Sigmoid colon (tissue), 7 donors: ENCODE data around the gene PLTP. TPM values are rescaled to one million over a fixed set of nuclear protein-coding genes. Genes with fewer than 3 reads are reported as not detected.

ENCODE experiments used
- DNase-seq: peaks from one replicate; pipeline ENCODE4 v3.0.0-alpha.2; 2019
- H3K27ac ChIP-seq, 4 donors: fragments of 200-600 bp; sonication (generic); one replicate each; pipeline ENCODE4 v1.5.1; 2016 to 2019; ENCODE audit warnings: mild to moderate bottlenecking in 1 of 4
- H3K27me3 ChIP-seq, 3 donors: fragments of 200-600 bp; sonication (generic); one replicate each; pipeline ENCODE4 v1.5.1; 2019; ENCODE audit warnings: mild to moderate bottlenecking in 1 of 3
- H3K36me3 ChIP-seq, 4 donors: fragments of 200-600 bp; sonication (generic); one replicate each; pipeline ENCODE4 v1.5.1; 2016 to 2019
- H3K4me1 ChIP-seq, 4 donors: fragments of 200-600 bp; sonication (generic); one replicate each; pipeline ENCODE4 v1.5.1; 2017 to 2019
- H3K4me3 ChIP-seq, 4 donors: fragments of 200-600 bp; sonication (generic); one replicate each; pipeline ENCODE4 v1.5.1; 2017 to 2019; ENCODE audit warnings: mild to moderate bottlenecking in 2 of 4, moderate library complexity in 1 of 4
- H3K9me3 ChIP-seq, 4 donors: fragments of 200-600 bp in 3 of 4; sonication (generic) in 3 of 4; one replicate each; pipeline versions ENCODE4 v1.5.1 to v1.6.1; 2013 to 2019
- CTCF ChIP-seq, 4 experiments: fragments of 450-650 bp in 3 of 4; fragments of 200-600 bp in 1 of 4; IDR thresholded peaks; one replicate each; pipeline ENCODE4 v1.5.1; 2016 to 2019; ENCODE audit warnings: antibody characterized with exemption in 4 of 4, mild to moderate bottlenecking in 3 of 4, moderate library complexity in 2 of 4
- EP300 ChIP-seq, 4 donors: sonication (generic); formaldehyde crosslinking; IDR thresholded peaks; one replicate each; pipeline ENCODE4 v1.6.1; 2017; ENCODE audit warnings: antibody characterized with exemption in 4 of 4
- POLR2A ChIP-seq, 2 donors: fragments of 450-650 bp; IDR thresholded peaks; one replicate each; pipeline ENCODE4 v1.6.1; 2016; ENCODE audit warnings: antibody characterized with exemption in 2 of 2, mild to moderate bottlenecking in 2 of 2, moderate library complexity in 2 of 2
- POLR2AphosphoS5 ChIP-seq, 4 donors: sonication (generic); formaldehyde crosslinking; IDR thresholded peaks; one replicate each; pipeline ENCODE4 v1.6.1; 2017; ENCODE audit warnings: antibody characterized with exemption in 4 of 4
- WGBS, 2 donors: extraction: QIAGEN DNeasy Blood & Tissue Kit; methylation state at CpG; one replicate each; pipeline ENCODE4 v1.1.7; 2013; 5-methylcytosine and 5-hydroxymethylcytosine counted together
- intact Hi-C: fragments of 100-400 bp; cut with DNase I; formaldehyde crosslinking; loops from one replicate; pipeline ENCODE4 v1.15.1; 2023
- polyA plus RNA-seq, 3 donors: library from polyadenylated mRNA; stranded (reverse); fragments of 200-250 nt; gene quantifications; one replicate each; pipeline ENCODE4 v1.2.3, GENCODE V29; 2013
- total RNA-seq, 4 donors: library from RNA; depleted of rRNA; stranded (reverse); fragments of >200 nt; gene quantifications; one replicate each; pipeline ENCODE4 v1.1.0, GENCODE V29; 2016
- donor health status: healthy with polysubstance abuse.
- donor health status: Bipolar disorder and iron deficiency.
- donor health status: healthy.

The PLTP gene
- total and polyA plus RNA-seq, 7 donors: 36.6 to 296 (median 68.7) TPM

GRCh38 chr20:45853484-45853883, 58.5 kb downstream of the PLTP start:
- TF ChIP-seq CTCF (IDR thresholded peaks at IDR 0.05): no peak
- no peak for TF ChIP-seq POLR2A (IDR thresholded peaks at IDR 0.05)
- TF ChIP-seq EP300 (IDR thresholded peaks at IDR 0.05): no peak
- TF ChIP-seq POLR2AphosphoS5 (IDR thresholded peaks at IDR 0.05): no peak
- H3K4me3 ChIP-seq: no peak overlapping the region
- no peaks in the 10 kb centered on the region for H3K27me3 ChIP-seq
- H3K36me3 ChIP-seq: peaks cover 0 to 30% (median 3%) of the 10 kb centered on the region in 4 donors
- 71 to 86% methylated on average over 2 of the region's 2 CpGs for WGBS, 2 donors
- no peak for DNase-seq
- peaks cover 0 to 38% (median 30%) of the 10 kb centered on the region in 4 donors for H3K4me1 ChIP-seq
- no peaks in the 10 kb centered on the region for H3K9me3 ChIP-seq
- intact Hi-C loops: no loop called here
- no peak overlapping the region for H3K27ac ChIP-seq

DNA sequence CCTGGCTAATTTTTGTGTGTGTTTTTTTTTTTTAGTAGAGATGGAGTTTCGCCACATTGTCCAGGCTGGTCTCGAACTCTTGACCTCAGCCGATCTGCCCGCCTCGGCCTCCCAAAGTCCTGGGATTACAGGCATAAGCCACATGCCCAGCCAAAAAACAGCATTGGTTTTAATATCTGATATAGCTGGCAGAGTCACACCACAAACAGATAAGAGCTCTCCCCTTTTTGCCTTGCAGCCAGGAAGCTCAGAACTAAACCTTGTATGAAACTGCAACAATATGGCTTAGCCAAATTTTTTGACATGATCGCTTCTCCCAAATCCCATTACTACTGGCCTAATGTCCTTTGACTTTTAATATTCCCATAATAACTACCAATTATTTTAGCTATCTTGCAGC, 59.6 kb downstream of the PLTP start:
- H3K9me3 ChIP-seq: no peaks in the 10 kb centered on the region
- peaks cover 0 to 28% (median 21%) of the 10 kb centered on the region in 4 donors for H3K4me1 ChIP-seq
- intact Hi-C loops: no loop called here
- H3K36me3 ChIP-seq: peaks cover 3 to 41% (median 9%) of the 10 kb centered on the region in 4 donors
- H3K27ac ChIP-seq: no peak overlapping the region
- no peaks in the 10 kb centered on the region for H3K27me3 ChIP-seq
- no peak for DNase-seq
- H3K4me3 ChIP-seq: no peak overlapping the region
- TF ChIP-seq POLR2A (IDR thresholded peaks at IDR 0.05): no peak
- TF ChIP-seq CTCF (IDR thresholded peaks at IDR 0.05): no peak
- no peak for TF ChIP-seq EP300 (IDR thresholded peaks at IDR 0.05)
- TF ChIP-seq POLR2AphosphoS5 (IDR thresholded peaks at IDR 0.05): no peak
- 96 to 97% methylated on average over 6 of the region's 6 CpGs for WGBS, 2 donors

DNA sequence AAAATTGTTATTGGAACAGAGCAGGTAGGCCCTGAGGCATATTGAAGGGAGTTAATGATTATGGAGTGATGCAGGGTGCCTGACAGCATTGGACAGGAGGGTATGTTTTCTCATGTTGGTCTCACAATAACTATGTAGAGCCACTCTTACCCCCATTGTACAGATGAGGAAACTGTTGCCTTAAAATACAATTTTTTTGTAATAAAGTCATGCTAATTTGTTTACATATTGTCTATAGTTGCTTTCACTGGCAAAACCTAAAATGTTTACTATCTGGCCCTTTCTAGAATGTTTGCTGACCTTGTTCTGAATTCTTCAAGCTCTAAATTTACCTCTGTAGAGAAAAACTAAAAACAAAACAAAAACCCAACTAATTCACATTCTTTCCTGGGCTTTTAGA, 60.5 kb downstream of the PLTP start:
- H3K4me3 ChIP-seq: no peak overlapping the region
- H3K36me3 ChIP-seq: peaks cover 3 to 50% (median 9%) of the 10 kb centered on the region in 4 donors
- TF ChIP-seq POLR2A (IDR thresholded peaks at IDR 0.05) (no peak), POLR2AphosphoS5 (IDR thresholded peaks at IDR 0.05) (no peak), EP300 (IDR thresholded peaks at IDR 0.05) (no peak), CTCF (IDR thresholded peaks at IDR 0.05) (no peak)
- H3K4me1 ChIP-seq: peaks cover 0 to 25% (median 19%) of the 10 kb centered on the region in 4 donors
- intact Hi-C loops: no loop called here
- no peaks in the 10 kb centered on the region for H3K27me3 ChIP-seq
- no peak overlapping the region for H3K27ac ChIP-seq
- H3K9me3 ChIP-seq: no peaks in the 10 kb centered on the region
- DNase-seq: no peak

DNA sequence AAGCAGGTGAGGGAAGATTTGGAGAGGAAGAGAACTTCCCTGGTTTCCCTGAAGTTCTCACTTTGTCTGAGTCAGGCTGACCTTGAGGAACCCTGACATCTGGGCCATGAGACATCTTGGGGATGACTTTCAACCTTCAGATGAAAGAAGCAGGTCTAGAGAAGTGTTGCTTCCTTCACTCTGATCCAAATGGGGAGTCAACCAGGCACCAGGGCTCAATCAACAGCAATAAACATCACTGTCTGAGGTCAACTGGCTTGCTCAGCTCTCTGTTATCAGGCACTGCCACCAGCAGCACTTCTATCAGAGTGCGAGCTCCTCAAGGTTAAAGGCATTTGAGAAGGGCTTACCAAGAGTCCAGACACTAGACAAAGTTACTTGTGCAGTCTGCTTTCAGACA, 61.0 kb downstream of the PLTP start:
- H3K27ac ChIP-seq: no peak overlapping the region

More for the DNA sequence above, 61.0 kb downstream of the PLTP start:
- 97 to 99% methylated on average over 1 of the region's 1 CpG for WGBS, 2 donors
- peaks cover 7 to 55% (median 9%) of the 10 kb centered on the region in 4 donors for H3K36me3 ChIP-seq
- DNase-seq: no peak
- no peak for TF ChIP-seq POLR2AphosphoS5 (IDR thresholded peaks at IDR 0.05)
- no peak for TF ChIP-seq POLR2A (IDR thresholded peaks at IDR 0.05)
- no peak for TF ChIP-seq EP300 (IDR thresholded peaks at IDR 0.05)
- TF ChIP-seq CTCF (IDR thresholded peaks at IDR 0.05): no peak
- no peaks in the 10 kb centered on the region for H3K27me3 ChIP-seq
- no peaks in the 10 kb centered on the region for H3K9me3 ChIP-seq
- intact Hi-C loops: no loop called here
- H3K4me3 ChIP-seq: no peak overlapping the region
- H3K4me1 ChIP-seq: peaks cover 0 to 19% (median 14%) of the 10 kb centered on the region in 4 donors
